Osteoblast (primary cell): ENCODE measurements around the gene ADK. TPM values are rescaled to one million over a fixed set of nuclear protein-coding genes. Genes with fewer than 3 reads are reported as not detected.
A peak's percentile ranks its signal among the peaks of the same experiment; 100 is the strongest.

ENCODE experiments used
- DNase-seq: peaks from one replicate; pipeline ENCODE4 v3.0.0; 2011; ENCODE audit warnings: low spot score, mixed read lengths; ENCODE audit not compliant: insufficient read length; ENCODE audit errors: missing footprints
- H2AFZ ChIP-seq: 2 replicates; pipeline ENCODE4 v1.6.0; 2011; ENCODE audit warnings: mild to moderate bottlenecking, low read length
- H3K27ac ChIP-seq: 2 replicates; pipeline ENCODE4 v1.5.1; 2011; ENCODE audit warnings: mild to moderate bottlenecking, low read depth, low read length, moderate library complexity
- H3K27me3 ChIP-seq: 2 replicates; pipeline ENCODE4 v1.6.0; 2012; ENCODE audit warnings: mild to moderate bottlenecking, control low read depth, inconsistent platforms, low read length, moderate library complexity; ENCODE audit not compliant: insufficient read depth
- H3K36me3 ChIP-seq: 2 replicates; pipeline ENCODE4 v1.5.1; 2011; ENCODE audit warnings: mild to moderate bottlenecking, low read length, control low read depth, moderate library complexity; ENCODE audit not compliant: insufficient read depth
- H3K4me1 ChIP-seq: 2 replicates; pipeline ENCODE4 v1.5.1; 2011; ENCODE audit warnings: mild to moderate bottlenecking, low read length, control low read depth, moderate library complexity; ENCODE audit not compliant: insufficient read depth
- H3K4me2 ChIP-seq: 2 replicates; pipeline ENCODE4 v1.6.0; 2011; ENCODE audit warnings: mild to moderate bottlenecking, low read length; ENCODE audit not compliant: insufficient read depth
- H3K4me3 ChIP-seq: fragments of 200-600 bp; sonication (generic); 3 replicates; pipeline ENCODE4 v1.5.1; 2012; ENCODE audit warnings: mild to moderate bottlenecking, low read length, inconsistent platforms; ENCODE audit not compliant: insufficient read depth
- H3K79me2 ChIP-seq: 2 replicates; pipeline ENCODE4 v1.6.0; 2012; ENCODE audit warnings: mild to moderate bottlenecking, low read length, control low read depth, inconsistent platforms; ENCODE audit not compliant: insufficient read depth
- H3K9me3 ChIP-seq: 2 replicates; pipeline ENCODE4 v1.5.1; 2011; ENCODE audit warnings: low read depth, low read length, control low read depth
- H4K20me1 ChIP-seq: 2 replicates; pipeline ENCODE4 v1.6.0; 2012; ENCODE audit warnings: mild to moderate bottlenecking, low read length, control low read depth; ENCODE audit not compliant: insufficient read depth
- CTCF ChIP-seq: IDR thresholded peaks from 2 replicates; pipeline ENCODE4 v1.5.1; 2011; ENCODE audit warnings: mild to moderate bottlenecking, low read depth, low read length, moderate library complexity; ENCODE audit errors: extremely low read depth
- total RNA-seq: library from RNA; depleted of rRNA; stranded (reverse); fragments of >200 nt; gene quantifications from 2 replicates; pipeline ENCODE4 v1.2.3, GENCODE V29; 2012

ADK gene
- total RNA-seq, 1 donor = 34.0 TPM

DNA sequence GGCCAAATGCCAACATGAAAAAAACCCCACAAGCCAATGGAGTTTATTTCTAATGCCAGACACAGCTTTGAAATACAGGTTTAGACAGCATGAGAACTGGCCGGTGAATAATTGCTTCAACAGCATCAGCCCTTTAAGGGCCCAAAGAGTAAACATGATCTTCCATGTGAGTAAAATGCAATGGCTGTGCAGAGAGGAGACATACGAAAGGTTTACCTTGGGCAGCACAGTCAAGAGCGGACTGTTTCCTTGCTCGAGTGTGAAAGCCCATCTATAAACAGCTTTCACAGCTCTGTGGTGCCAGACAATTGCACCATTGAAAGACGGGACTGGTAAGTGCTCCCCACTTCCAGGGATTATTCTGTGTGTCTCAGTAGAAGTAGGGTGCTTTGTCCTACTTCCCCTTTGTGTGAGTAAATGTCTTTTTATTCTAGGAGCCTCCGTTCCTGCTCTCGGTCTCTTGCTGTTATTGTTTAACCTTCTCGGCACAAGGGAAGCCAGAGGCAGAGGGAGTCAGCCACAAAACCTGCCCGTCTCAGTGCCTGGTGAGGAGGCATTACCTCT is 597.5 kb downstream of the ADK start:
- Histone ChIP-seq H3K79me2 (no peaks in the 10 kb centered on the region), H3K36me3 (no peaks in the 10 kb centered on the region), H4K20me1 (no peaks in the 10 kb centered on the region), H3K4me1 (peaks cover 1% of the 10 kb centered on the region), H3K4me2 (no peak overlapping the region), H2AFZ (peak overlapping the region; percentile 14), H3K27ac (no peak overlapping the region), H3K4me3 (no peak overlapping the region), H3K27me3 (no peaks in the 10 kb centered on the region), H3K9me3 (no peaks in the 10 kb centered on the region)
- TF ChIP-seq CTCF = no peak
- DNase-seq = no peak

- no peak for TF ChIP-seq CTCF
- H3K4me3 ChIP-seq = no peak overlapping the region
- DNase-seq = no peak
These were observed 599.8 kb downstream of the ADK start for GRCh38 chr10:74750848-74751274.

GRCh38 chr10:74752371-74753040 is 601.5 kb downstream of the ADK start:
- Histone ChIP-seq H3K4me2 (no peak overlapping the region), H2AFZ (no peak overlapping the region), H3K27me3 (no peaks in the 10 kb centered on the region), H3K4me1 (peaks cover 4% of the 10 kb centered on the region), H3K9me3 (no peaks in the 10 kb centered on the region), H4K20me1 (no peaks in the 10 kb centered on the region), H3K4me3 (no peak overlapping the region), H3K36me3 (no peaks in the 10 kb centered on the region), H3K27ac (no peak overlapping the region), H3K79me2 (no peaks in the 10 kb centered on the region)
- TF ChIP-seq CTCF = no peak
- no peak for DNase-seq

More at GRCh38 chr10:74750848-74751274, 599.8 kb downstream of the ADK start:
- Histone ChIP-seq H3K4me2 (no peak overlapping the region), H3K4me1 (peaks cover 4% of the 10 kb centered on the region), H3K9me3 (no peaks in the 10 kb centered on the region), H3K79me2 (no peaks in the 10 kb centered on the region), H2AFZ (no peak overlapping the region), H3K27me3 (no peaks in the 10 kb centered on the region), H4K20me1 (no peaks in the 10 kb centered on the region), H3K36me3 (no peaks in the 10 kb centered on the region), H3K27ac (no peak overlapping the region)

DNA sequence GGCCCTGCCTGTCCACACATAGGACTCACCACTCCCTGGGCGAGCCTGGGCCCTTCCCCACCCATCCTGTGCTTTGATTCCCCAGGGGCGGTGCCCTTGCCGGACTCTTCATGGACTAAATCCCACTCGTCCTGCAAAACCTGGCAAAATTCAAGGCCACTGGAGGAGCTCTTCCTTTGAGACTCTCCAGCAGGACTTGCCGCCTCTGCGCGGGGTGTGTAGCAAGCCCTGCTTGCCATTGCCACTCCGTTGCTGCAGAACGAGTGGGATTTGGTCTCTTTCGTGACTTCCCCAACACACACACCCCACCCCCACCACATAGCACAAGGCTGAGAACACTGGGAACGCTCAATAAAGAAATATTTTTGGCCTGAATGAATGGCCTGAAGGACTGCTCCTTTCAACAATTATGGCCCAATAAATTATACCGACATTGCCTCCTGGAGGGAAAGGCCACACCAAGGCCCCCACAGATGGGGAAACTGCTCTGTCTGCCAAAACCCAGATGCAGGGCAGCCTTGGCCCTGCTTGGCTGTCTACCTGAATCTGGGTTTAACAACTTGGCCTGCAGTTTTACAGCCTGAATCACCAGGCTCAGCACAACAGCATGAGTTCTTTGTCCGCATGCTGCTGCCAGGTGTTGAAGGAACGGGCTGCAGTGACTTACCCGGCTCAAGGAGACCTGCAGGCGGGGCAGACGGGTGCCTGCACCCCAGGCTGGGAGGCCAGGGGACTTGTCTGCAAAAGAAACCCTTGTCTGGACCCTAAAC is 602.6 kb downstream of the ADK start:
- H2AFZ ChIP-seq = peak overlapping the region; percentile 51
- H3K27ac ChIP-seq = no peak overlapping the region
- no peaks in the 10 kb centered on the region for H3K9me3 ChIP-seq
- H3K79me2 ChIP-seq = no peaks in the 10 kb centered on the region
- DNase-seq = no peak
- no peaks in the 10 kb centered on the region for H3K27me3 ChIP-seq
- H3K4me3 ChIP-seq = no peak overlapping the region
- no peaks in the 10 kb centered on the region for H4K20me1 ChIP-seq
- peak overlapping the region; percentile 9 for H3K4me2 ChIP-seq
- peaks cover 4% of the 10 kb centered on the region for H3K4me1 ChIP-seq
- no peaks in the 10 kb centered on the region for H3K36me3 ChIP-seq
- no peak for TF ChIP-seq CTCF
